AG04449 (cell line): ENCODE measurements around the gene PSKH1.

Experiments
- CTCF ChIA-PET: fragments of 350-600 bp; formaldehyde crosslinking; extraction: SDS; loops from one replicate; lab custom pipeline; 2021; ENCODE audit warnings: antibody characterized with exemption; lab: Yijun Ruan, JAX
- POLR2A ChIA-PET: fragments of 400-600, 350-600 bp; formaldehyde crosslinking; extraction: SDS; loops from one replicate; lab custom pipeline; 2020; ENCODE audit warnings: antibody characterized with exemption, inconsistent platforms; lab: Yijun Ruan, JAX
- DNase-seq: peaks from one replicate; pipeline ENCODE4 v3.0.0-alpha.2; 2010; ENCODE audit warnings: low read depth, low spot score
- H3K4me3 ChIP-seq: 2 replicates; pipeline ENCODE4 v1.5.1; 2011; ENCODE audit warnings: low read depth, mild to moderate bottlenecking, control low read depth, low read length
- TF ChIP-seq, protein P1 (sequence below): IDR thresholded peaks from one replicate; pipeline ENCODE4 v1.5.1; 2011; ENCODE audit warnings: mild to moderate bottlenecking, moderate library complexity, low read length, control low read depth, inconsistent platforms; ENCODE audit not compliant: insufficient read depth; ENCODE audit errors: missing control alignments

Gene PSKH1

GRCh38 chr16:67943256-67943618 lies 50.2 kb downstream of the PSKH1 start:
- ChIA-PET POLR2A (interaction anchor here (0.6 kb wide), 1 partner anchor 170 kb away, joined by 3 read pairs; no protein-coding TSS in a partner anchor), CTCF (interaction anchor here (1.3 to 4.3 kb wide), 6 partner anchors 10 to 127 kb away, joined by 3 to 34 read pairs (median 12); partner anchors contain the start of gene NRN1L)
- no peak for DNase-seq
- TF ChIP-seq, protein P1, sequence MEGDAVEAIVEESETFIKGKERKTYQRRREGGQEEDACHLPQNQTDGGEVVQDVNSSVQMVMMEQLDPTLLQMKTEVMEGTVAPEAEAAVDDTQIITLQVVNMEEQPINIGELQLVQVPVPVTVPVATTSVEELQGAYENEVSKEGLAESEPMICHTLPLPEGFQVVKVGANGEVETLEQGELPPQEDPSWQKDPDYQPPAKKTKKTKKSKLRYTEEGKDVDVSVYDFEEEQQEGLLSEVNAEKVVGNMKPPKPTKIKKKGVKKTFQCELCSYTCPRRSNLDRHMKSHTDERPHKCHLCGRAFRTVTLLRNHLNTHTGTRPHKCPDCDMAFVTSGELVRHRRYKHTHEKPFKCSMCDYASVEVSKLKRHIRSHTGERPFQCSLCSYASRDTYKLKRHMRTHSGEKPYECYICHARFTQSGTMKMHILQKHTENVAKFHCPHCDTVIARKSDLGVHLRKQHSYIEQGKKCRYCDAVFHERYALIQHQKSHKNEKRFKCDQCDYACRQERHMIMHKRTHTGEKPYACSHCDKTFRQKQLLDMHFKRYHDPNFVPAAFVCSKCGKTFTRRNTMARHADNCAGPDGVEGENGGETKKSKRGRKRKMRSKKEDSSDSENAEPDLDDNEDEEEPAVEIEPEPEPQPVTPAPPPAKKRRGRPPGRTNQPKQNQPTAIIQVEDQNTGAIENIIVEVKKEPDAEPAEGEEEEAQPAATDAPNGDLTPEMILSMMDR: no peak
- H3K4me3 ChIP-seq: no peak overlapping the region

DNA sequence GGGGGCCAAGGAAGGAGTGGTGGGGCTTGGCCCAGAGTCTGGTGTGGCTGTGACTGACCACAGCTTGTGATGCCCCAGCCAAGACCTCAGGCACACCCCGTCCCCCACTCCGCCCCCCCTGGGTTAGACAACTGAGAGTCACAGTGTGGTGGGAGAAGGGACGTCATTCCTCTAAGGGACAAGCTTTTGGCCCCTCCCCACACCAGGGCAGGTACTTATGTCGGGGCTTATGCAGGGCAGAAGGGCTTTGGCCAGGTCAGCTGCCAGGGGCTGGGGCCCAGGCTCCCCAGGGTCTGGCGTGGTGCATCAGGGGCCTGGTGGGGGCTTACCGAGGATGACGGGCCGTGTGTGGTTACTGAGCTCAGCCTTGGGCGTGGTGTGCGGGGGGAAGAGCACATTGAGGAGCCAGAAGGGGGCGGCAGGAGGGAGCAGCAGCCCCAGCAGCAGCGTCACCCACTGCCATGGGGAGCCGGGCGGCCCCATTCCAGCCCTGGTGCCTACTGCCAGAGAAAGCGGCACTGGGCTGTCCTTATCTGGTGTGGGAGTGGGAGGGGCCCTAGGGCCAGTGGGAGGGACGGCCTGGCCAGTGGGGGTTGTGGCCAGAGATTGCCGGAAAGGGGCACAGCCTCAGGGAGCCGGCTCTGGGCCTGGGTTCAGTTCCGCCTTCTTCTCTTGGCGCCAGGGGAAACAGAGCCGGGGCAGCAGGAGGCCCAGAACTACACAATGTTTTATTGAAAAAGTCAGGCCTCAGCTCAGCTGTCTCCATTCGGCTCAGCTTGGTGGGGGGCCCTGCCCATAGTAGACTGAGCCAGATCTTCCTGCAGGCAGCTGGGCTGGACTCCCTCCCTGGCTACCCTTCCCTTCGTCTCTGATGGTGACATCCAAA lies 50.8 kb downstream of the PSKH1 start, which contains the start of gene LCAT:
LCAT (minus strand) TSS at position 502 of the 886 bp plus-strand sequence; CDS start at position 483, 19 bp downstream.
- POLR2A ChIA-PET: no interaction called here
- TF ChIP-seq, protein P1: no peak
- H3K4me3 ChIP-seq: no peak within 1 kb of the TSS
- DNase-seq: no peak
- CTCF ChIA-PET: interaction anchor here (1.0 to 3.5 kb wide), 7 partner anchors 10 to 127 kb away, joined by 3 to 34 read pairs (median 4); partner anchors contain the start of gene NRN1L

GRCh38 chr16:67944690-67945391 lies 51.8 kb downstream of the PSKH1 start:
- ChIA-PET CTCF (interaction anchor here (1.0 to 2.4 kb wide), 4 partner anchors 19 to 424 kb away, joined by 3 to 7 read pairs (median 4); no protein-coding TSS in a partner anchor), POLR2A (interaction anchor here (0.7 kb wide), 1 partner anchor 300 kb away, joined by 3 read pairs; no protein-coding TSS in a partner anchor)
- TF ChIP-seq, protein P1: no peak
- DNase-seq: no peak
- no peak overlapping the region for H3K4me3 ChIP-seq

DNA sequence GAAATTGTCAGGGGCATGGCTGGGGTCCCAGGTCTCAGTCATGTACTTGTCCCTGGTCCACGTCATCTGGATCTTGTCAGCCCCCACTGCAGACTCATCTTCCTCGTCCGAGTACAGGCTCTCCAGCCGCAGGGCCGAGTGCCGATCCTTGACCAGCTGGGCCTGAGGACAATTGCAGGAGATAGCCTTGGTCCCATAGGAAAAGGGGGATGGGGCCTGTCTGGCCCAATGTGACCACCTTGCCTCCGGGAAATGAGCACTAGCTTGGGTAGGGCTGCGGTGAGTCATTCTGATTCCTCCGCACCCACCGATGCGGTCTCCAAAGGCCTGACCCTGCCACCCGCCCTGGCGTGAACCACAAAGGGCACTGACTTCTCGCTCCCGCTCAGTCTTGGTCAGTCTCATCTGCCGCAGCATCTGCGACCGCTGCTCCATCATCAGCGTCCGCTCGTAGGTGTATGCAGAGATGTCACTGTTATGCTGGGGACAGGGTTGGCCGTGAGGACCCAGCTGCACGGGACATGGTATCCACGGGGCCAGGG lies 52.4 kb downstream of the PSKH1 start:
- TF ChIP-seq, protein P1: no peak
- DNase-seq: no peak
- POLR2A ChIA-PET: interaction anchor here (0.7 kb wide), 1 partner anchor 299 kb away, joined by 3 read pairs; no protein-coding TSS in a partner anchor
- H3K4me3 ChIP-seq: no peak overlapping the region
- CTCF ChIA-PET: interaction anchor here (1.5 to 2.4 kb wide), 3 partner anchors 95 to 424 kb away, joined by 3 to 7 read pairs (median 3); no protein-coding TSS in a partner anchor

DNA sequence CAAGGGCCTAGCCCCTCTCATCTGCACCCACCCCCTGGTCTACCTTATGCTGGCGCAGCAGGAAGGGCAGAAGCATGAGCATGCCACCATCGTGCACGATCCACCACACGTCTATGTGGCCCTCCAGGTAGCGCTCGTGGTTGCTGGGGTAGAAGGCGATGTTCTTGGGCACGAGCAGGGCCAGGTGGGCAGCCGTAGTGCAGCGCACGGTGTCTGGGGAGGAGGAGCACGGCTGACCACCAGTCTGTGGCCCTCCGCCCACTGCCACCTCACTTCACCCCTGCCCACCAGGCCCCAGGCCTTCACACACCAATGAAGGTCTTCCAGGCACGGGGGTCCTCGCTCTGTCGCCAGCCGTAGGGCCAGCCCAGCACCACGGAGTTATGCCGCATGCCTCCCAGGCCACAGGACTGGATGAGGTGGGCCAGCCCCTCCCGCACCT lies 53.1 kb downstream of the PSKH1 start:
- ChIA-PET POLR2A (interaction anchor here (1.3 kb wide), 1 partner anchor 10 kb away, joined by 6 read pairs; no protein-coding TSS in a partner anchor), CTCF (interaction anchor here (1.5 to 1.7 kb wide), 2 partner anchors 94 to 425 kb away, joined by 3 read pairs; no protein-coding TSS in a partner anchor)
- no peak overlapping the region for H3K4me3 ChIP-seq
- TF ChIP-seq, protein P1: no peak
- DNase-seq: no peak
